DMS53 treated with DMSO at 0.1 percent for 48 hours (cell line): ENCODE measurements around the gene DGKB.
A peak's percentile ranks its signal among the peaks of the same experiment; 100 is the strongest.

ENCODE experiments used
- DNase-seq: peaks from one replicate; lab custom pipeline; 2025; ENCODE audit not compliant: unreplicated experiment; lab: John Stamatoyannopoulos, UW

The DGKB gene

DNA sequence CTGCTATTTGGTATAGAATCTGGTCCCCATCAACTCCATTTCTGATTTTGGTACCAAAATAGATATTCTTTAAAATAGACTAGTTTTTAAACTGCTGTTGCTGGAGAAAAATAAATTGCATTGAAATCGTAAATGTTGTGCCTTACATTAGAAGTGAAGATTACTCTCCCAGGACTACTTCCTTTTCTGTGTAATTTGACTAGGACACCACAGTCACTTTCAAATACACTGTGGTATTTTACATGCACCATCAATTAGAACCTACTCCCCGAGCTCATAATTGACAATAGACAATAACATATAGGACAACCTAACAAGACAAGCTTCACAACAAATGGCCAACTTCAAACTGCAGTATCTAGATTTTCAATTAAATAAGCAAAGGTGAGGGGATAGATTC, 211.5 kb downstream of the DGKB start:
- no peak for DNase-seq

DNA sequence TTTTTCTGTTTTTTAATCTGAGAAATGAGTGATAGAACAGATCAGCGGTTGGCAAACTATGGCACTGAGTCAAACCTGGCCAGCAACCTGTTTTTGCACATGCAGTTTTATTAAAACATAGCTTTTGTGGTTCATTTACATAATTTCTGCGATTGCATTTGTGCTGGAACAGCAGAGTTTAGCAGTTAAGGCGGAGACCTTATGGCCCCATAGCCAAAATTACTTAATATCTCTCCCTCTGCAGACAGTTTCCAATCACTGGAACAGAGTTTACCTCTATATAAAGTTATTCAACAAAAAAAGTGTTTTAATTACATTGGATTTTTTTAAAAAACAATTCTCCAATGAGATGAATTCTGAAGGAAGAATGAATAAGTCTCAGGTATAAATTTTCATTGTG, 212.1 kb downstream of the DGKB start:
- no peak for DNase-seq

- DNase-seq, result no peak
Observed at GRCh38 chr7:14690075-14690474, 212.5 kb downstream of the DGKB start.

DNA sequence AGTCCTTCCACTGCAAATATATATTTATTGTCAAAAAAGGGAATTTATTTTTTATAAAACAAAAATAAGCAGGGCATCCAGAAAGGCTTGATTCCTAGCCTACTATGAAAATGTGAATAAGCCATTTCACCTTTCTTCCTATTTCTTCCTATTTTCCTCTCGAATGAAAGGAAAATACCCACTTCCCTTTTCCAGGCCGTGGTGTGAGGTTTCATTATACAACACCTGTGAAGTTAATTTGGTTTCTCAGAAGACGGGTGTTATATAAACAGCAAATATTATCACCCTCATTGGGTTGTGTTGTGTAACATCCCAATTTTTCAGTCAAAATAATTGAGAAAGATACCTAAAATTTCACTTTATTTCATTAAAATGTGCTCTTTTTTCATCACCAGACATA, 214.3 kb downstream of the DGKB start:
- DNase-seq, result no peak

DNA sequence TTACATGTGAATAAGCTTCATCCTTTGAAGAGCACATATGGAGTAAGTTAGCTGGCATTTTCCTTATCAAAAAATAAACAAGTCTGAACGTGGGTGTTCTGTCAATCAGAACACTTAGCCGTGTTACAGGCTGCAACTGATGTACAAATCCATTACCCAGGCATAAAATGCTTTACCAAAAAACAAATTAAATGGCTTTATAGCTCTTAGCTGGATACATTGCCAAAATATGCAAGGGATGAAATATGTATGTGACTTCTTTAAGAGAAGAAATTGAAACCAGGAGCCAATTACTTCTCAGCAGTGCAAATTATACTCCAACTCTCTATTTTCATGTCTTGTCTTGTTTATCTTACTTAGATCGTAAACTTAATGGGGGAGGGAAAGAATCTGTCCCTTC, 214.8 kb downstream of the DGKB start:
- no peak for DNase-seq

GRCh38 chr7:14687241-14687640, 215.3 kb downstream of the DGKB start:
- no peak for DNase-seq

- DNase-seq, result no peak
Observed at GRCh38 chr7:14685167-14685566, 217.4 kb downstream of the DGKB start.

GRCh38 chr7:14682910-14683465, 219.6 kb downstream of the DGKB start:
- no peak for DNase-seq

GRCh38 chr7:14676896-14677295, 225.7 kb downstream of the DGKB start:
- DNase-seq, result no peak

DNA sequence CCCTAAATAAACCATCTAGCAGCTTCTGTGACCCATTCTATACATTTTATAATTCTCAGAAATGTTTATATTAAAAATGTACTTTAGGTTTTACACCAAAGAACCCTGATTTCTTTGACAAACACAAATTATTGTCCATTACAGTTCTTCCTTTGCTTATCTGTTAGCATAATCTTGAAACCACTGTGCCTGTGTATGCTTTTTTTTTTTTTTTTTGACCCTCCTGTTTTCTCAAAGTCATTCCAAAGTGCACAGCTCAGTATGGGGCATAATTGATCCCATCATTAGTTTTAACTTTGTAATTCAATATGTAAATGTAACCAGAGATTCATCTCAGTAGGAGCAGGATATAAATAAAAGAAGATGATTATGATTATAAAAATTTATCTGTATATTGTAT, 229.3 kb downstream of the DGKB start:
- no peak for DNase-seq

GRCh38 chr7:14666913-14667312, 235.6 kb downstream of the DGKB start:
- no peak for DNase-seq

- DNase-seq, result no peak
Observed at GRCh38 chr7:14666304-14666703, 236.2 kb downstream of the DGKB start.

- DNase-seq, result peak; percentile 96
Observed at GRCh38 chr7:14639801-14640200, 262.8 kb downstream of the DGKB start.

GRCh38 chr7:14639329-14639728, 263.2 kb downstream of the DGKB start:
- DNase-seq, result peak; percentile 76

DNA sequence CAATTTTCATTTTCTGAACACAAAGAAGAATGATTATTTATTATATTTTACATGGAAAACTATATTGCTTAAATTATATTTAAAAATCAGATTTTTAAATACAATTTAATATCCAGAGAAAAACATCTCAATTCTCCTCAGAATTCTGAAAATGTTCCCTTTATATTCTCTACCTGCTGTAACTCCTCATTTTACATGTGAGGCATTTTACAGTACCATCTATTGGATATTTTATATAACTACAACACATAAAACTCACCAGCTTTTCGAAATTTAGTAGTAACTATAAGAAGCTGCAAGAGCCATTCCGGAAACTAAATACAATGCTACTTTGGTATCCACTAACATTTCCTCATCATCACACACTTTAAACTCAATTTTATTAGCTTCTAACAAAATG, 264.6 kb downstream of the DGKB start:
- no peak for DNase-seq

- DNase-seq, result no peak
Observed at GRCh38 chr7:14635955-14636354, 266.6 kb downstream of the DGKB start.

GRCh38 chr7:14630048-14630447, 272.5 kb downstream of the DGKB start:
- no peak for DNase-seq

GRCh38 chr7:14628516-14628915, 274.0 kb downstream of the DGKB start:
- DNase-seq, result no peak

DNA sequence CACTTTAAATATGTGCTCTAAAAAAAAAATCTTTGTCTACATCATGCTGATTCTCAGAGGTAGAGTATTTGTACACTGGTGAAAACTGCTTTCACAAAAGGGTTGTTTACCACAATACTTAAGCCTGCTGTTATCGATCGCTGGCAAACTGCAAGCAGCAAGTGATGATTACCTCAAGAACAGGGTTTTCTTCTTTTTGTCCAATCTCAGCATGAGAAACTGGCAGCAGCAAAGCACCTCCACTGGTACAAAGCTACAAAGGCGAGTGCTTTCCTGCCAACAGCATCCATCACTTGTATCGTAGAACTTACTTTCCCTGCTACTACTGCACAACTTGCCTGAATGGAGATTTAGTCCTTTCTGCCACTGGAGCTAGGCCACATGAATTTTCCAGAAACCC, 276.5 kb downstream of the DGKB start:
- no peak for DNase-seq

DNA sequence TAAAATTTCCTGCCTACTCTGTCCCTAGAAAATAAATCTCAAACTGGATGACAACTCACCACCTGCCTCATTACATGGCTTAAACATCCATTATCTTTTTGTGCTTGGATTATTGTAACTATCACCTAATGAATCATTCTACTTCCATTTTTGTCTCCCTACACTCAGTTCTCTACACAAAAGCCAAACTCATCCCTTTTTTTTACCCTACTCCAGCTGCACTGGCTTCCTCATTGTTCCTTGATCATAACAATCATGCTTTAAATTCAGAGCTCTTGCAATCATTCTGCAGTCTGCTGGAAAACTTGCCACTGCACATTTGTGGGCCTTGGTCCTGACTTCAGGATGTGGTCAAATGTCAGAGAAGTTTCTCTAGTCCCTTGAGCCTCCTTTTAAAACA, 280.0 kb downstream of the DGKB start:
- no peak for DNase-seq

DNA sequence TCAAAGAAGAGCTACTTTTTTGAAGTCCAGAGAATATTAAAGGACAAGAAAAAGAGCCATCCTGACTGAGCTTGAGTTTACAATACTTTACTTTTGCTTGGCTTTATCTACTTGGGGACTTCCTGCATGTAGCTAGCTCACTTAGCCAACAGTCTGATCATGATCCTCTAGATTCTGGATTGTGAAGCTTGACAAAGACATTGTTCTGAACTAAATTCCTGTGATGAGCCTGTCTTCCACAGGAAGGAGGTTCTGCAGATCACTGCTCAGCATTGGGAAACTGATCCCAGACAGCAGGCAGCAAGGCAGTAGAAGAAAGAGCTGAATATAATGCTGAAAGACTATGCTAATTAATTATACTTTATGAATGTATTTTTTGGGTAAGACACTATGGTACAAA, 296.4 kb downstream of the DGKB start:
- DNase-seq, result no peak

DNA sequence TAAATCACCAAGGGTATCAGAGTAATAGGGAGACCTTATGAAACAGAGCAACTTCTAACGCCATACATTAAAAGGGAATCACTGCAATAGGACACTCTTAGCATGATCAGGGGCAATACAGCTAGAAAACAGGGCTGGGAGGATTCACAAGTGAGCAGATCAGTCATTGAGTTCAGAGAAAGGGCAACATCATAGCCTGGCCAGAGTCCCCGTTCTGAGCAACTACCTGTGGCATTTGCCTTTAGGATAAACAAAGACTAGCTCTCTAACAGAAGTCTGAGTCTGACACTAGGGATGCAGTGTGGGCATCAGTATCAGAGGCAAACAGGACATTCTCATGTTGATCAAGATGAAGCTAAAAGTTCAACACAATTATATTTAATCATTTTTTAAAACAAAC, 297.9 kb downstream of the DGKB start:
- no peak for DNase-seq

DNA sequence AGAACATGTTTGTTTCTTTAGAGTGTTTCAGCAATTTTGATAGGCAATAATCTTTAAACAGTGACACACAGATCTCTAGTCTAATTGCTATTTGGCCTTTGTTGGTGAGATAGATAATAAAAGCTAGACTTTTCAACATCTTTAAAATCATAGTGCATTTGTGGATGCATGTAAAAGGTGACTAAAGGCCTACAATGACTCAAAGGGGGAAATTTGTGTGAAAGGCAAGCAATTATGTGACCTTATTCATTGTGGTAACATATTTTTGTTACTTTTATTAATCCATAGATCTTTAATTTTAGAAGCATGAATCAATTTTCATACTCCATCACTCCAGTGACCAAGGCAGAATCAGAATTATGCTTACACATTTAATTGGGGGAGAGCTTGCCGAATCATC, 299.7 kb downstream of the DGKB start:
- DNase-seq, result no peak
